ENCODE results near the gene GJC2.

- TF ChIP-seq TAF1 (IDR thresholded peaks at IDR 0.05; ENCODE audit: low read depth) (no peak), NFIC (IDR thresholded peaks at IDR 0.05) (no peak), YY1 (IDR thresholded peaks at IDR 0.05; ENCODE audit: low read depth) (no peak)
Observed at GRCh38 chr1:228148935-228149405, 760 bp upstream of the GJC2 start.
